ENCODE data around the gene PDE11A. TPM values are rescaled to one million over a fixed set of nuclear protein-coding genes. Genes with fewer than 3 reads are reported as not detected.

The PDE11A gene
- total and polyA plus RNA-seq, 2 of the 8 experiments (the other 6 are each of a cell fraction or from before 2014, with no cell fraction given) = 0.19 to 0.23 TPM

GRCh38 chr2:177799531-177799930 lies 273.0 kb downstream of the PDE11A start (continued):
- TF ChIP-seq EGR1 (IDR thresholded peaks at IDR 0.05; ENCODE audit: borderline replicate concordance, low read depth, low read length) (no peak), CHD2 (IDR thresholded peaks at IDR 0.05; ENCODE audit: low read length) (no peak), POU5F1 (IDR thresholded peaks at IDR 0.05; ENCODE audit: low read depth, low read length) (no peak), KDM4A (IDR thresholded peaks at IDR 0.05; ENCODE audit: low read depth, low read length, severe bottlenecking) (no peak), FOSL1 (IDR thresholded peaks at IDR 0.05; ENCODE audit: insufficient read depth, low read depth, low read length) (no peak), BACH1 (IDR thresholded peaks at IDR 0.05; ENCODE audit: low read length) (no peak), NRF1 (IDR thresholded peaks at IDR 0.05; ENCODE audit: low read depth, low read length) (no peak), RXRA (IDR thresholded peaks at IDR 0.05; ENCODE audit: insufficient read depth, low read depth, low read length) (no peak), CTCF (IDR thresholded peaks at IDR 0.05; ENCODE audit: control extremely low read depth in 1 of 3, insufficient read depth in 1 of 3, low read depth in 1 of 3, low read length in 3 of 3) (peak in 2 of 3 experiments; percentile 63 to 79; a peak in 3 of 4 replicates)

Data from H1 (cell line).